Keratinocyte (primary cell): ENCODE measurements around the gene SEL1L2.

Source experiments
- CTCF ChIP-seq, 3 experiments: IDR thresholded peaks in 1 of 3; conservative IDR thresholded peaks in 1 of 3; optimal IDR thresholded peaks in 1 of 3; 2 replicates in 2 of 3; 3 replicates in 1 of 3; pipeline versions ENCODE3 to v1.5.1; 2011; ENCODE audit warnings: low read length in 3 of 3, mild to moderate bottlenecking in 3 of 3, moderate library complexity in 2 of 3, control low read depth in 1 of 3, inconsistent platforms in 1 of 3; ENCODE audit not compliant: insufficient read depth in 2 of 3; ENCODE audit errors: extremely low read depth in 1 of 3
- EZH2 ChIP-seq: IDR thresholded peaks from one replicate; pipeline ENCODE4 v1.6.1; 2012; ENCODE audit warnings: inconsistent platforms, mild to moderate bottlenecking, low read length, moderate library complexity

GRCh38 chr20:13821876-13822275 lies 168.5 kb downstream of the SEL1L2 start:
- no peak for TF ChIP-seq CTCF (optimal IDR thresholded peaks at IDR 0.05 in 1 of 3, IDR thresholded peaks at IDR 0.05 in 1 of 3, conservative IDR thresholded peaks at IDR 0.05 in 1 of 3; ENCODE audit: extremely low read depth in 1 of 3, insufficient read depth in 2 of 3, low read length in 3 of 3)
- no peak for TF ChIP-seq EZH2
